Natural killer cell (primary cell): ENCODE measurements around the gene ERCC8. TPM values are rescaled to one million over a fixed set of nuclear protein-coding genes. Genes with fewer than 3 reads are reported as not detected.

Experiments used
- ATAC-seq, 3 donors: fragments of 150-1000 bp in 2 of 3; fragments of 200-7000 bp in 1 of 3; cut with Tn5 transposase; 1 replicate in 1 of 3; 2 replicates in 2 of 3; pipeline ENCODE4 v1.10.0; 2021; ENCODE audit warnings: mild to moderate bottlenecking in 2 of 3, moderate library complexity in 2 of 3
- DNase-seq, 2 donors: peaks; one replicate each; pipeline versions ENCODE4 v3.0.0 to v3.0.0-alpha.2; 2013 to 2021; ENCODE audit warnings: mixed read lengths in 1 of 2
- H3K27ac ChIP-seq: one replicate; pipeline ENCODE4 v1.5.1; 2013; ENCODE audit warnings: mild to moderate bottlenecking, low read length
- H3K27me3 ChIP-seq: one replicate; pipeline ENCODE4 v1.6.1; 2013; ENCODE audit warnings: low read length; ENCODE audit not compliant: control insufficient read depth, insufficient read depth
- H3K36me3 ChIP-seq: one replicate; pipeline ENCODE4 v1.6.1; 2013; ENCODE audit warnings: low read length; ENCODE audit not compliant: control insufficient read depth, insufficient read depth
- H3K4me1 ChIP-seq: one replicate; pipeline ENCODE4 v1.6.1; 2013; ENCODE audit warnings: low read length; ENCODE audit not compliant: control insufficient read depth, insufficient read depth
- H3K4me3 ChIP-seq: one replicate; pipeline ENCODE4 v1.5.1; 2013; ENCODE audit warnings: low read length
- H3K9me3 ChIP-seq: one replicate; pipeline ENCODE4 v1.6.1; 2013; ENCODE audit warnings: low read length; ENCODE audit not compliant: control insufficient read depth, insufficient read depth
- H3K27ac Mint-ChIP-seq, 2 donors: one replicate each; pipeline ENCODE4 v1.8.0; 2022; ENCODE audit warnings: mild to moderate bottlenecking in 2 of 2, mixed read lengths in 2 of 2, moderate library complexity in 1 of 2
- H3K27me3 Mint-ChIP-seq, 2 donors: one replicate each; pipeline ENCODE4 v1.8.0; 2022; ENCODE audit warnings: low read depth in 2 of 2, mixed read lengths in 2 of 2
- H3K36me3 Mint-ChIP-seq: one replicate; pipeline ENCODE4 v1.8.0; 2022; ENCODE audit warnings: mixed read lengths
- H3K4me1 Mint-ChIP-seq, 2 donors: one replicate each; pipeline ENCODE4 v1.8.0; 2022; ENCODE audit warnings: mixed read lengths in 2 of 2
- H3K4me3 Mint-ChIP-seq: one replicate; pipeline ENCODE4 v1.8.0; 2022; ENCODE audit warnings: mild to moderate bottlenecking, moderate library complexity, mixed read lengths
- H3K9me3 Mint-ChIP-seq, 2 donors: one replicate each; pipeline ENCODE4 v1.8.0; 2022; ENCODE audit warnings: mixed read lengths in 2 of 2
- CTCF ChIP-seq: fragments of 200-600 bp; IDR thresholded peaks from one replicate; pipeline ENCODE4 v1.8.0; 2022; ENCODE audit warnings: antibody characterized with exemption
- WGBS: methylation state at CpG from one replicate; pipeline ENCODE4 v1.1.7; 2013; ENCODE audit warnings: missing lambda C conversion rate; ENCODE audit not compliant: insufficient coverage; 5-methylcytosine and 5-hydroxymethylcytosine counted together
- intact Hi-C: fragments of 100-400 bp; cut with micrococcal nuclease; formaldehyde crosslinking; loops from one replicate; pipeline ENCODE4 v1.14.2; 2022
- total RNA-seq, 4 donors: library from RNA; stranded (reverse); fragments of 120-200 nt in 1 of 4; gene quantifications; one replicate each; pipeline versions ENCODE4 v1.2.3 to v1.2.4, GENCODE V29; 2013 to 2022

Gene ERCC8
- total RNA-seq, 3 donors from 2014 or later (not counting 1 experiment from before 2014, with no cell fraction given), result 4.8 to 9.1 (median 5.5) TPM

- no peak overlapping the region for H3K4me3 Mint-ChIP-seq
- H3K4me1 Mint-ChIP-seq, result no peaks in the 10 kb centered on the region
- H3K36me3 ChIP-seq, result no peaks in the 10 kb centered on the region
- no peaks in the 10 kb centered on the region for H3K9me3 Mint-ChIP-seq
- DNase-seq (no peak), ATAC-seq (no peak)
- H3K36me3 Mint-ChIP-seq, result no peaks in the 10 kb centered on the region
- H3K27ac Mint-ChIP-seq, result no peak overlapping the region
- no peak for TF ChIP-seq CTCF
- H3K27me3 Mint-ChIP-seq, result no peaks in the 10 kb centered on the region
- no peak overlapping the region for H3K27ac ChIP-seq
- H3K4me3 ChIP-seq, result no peak overlapping the region
- intact Hi-C loops, result no loop called here
- no peaks in the 10 kb centered on the region for H3K4me1 ChIP-seq
- H3K9me3 ChIP-seq, result no peaks in the 10 kb centered on the region
- WGBS, result 67% methylated on average over 2 of the region's 2 CpGs
- no peaks in the 10 kb centered on the region for H3K27me3 ChIP-seq
Observed at GRCh38 chr5:60852317-60852716, 92.6 kb downstream of the ERCC8 start.

GRCh38 chr5:60851626-60852025, 93.2 kb downstream of the ERCC8 start:
- DNase-seq (no peak), ATAC-seq (no peak)
- Histone ChIP-seq H3K36me3 (no peaks in the 10 kb centered on the region), H3K4me1 (no peaks in the 10 kb centered on the region), H3K27ac (no peak overlapping the region), H3K27me3 (peaks cover under 1% of the 10 kb centered on the region), H3K4me3 (no peak overlapping the region), H3K9me3 (no peaks in the 10 kb centered on the region)
- no peak overlapping the region for H3K4me3 Mint-ChIP-seq
- intact Hi-C loops, result no loop called here
- no peak overlapping the region for H3K27ac Mint-ChIP-seq
- no peak for TF ChIP-seq CTCF
- peaks cover 1 to 5% of the 10 kb centered on the region in 2 donors for H3K27me3 Mint-ChIP-seq
- no peaks in the 10 kb centered on the region for H3K36me3 Mint-ChIP-seq
- no peaks in the 10 kb centered on the region for H3K9me3 Mint-ChIP-seq
- no peaks in the 10 kb centered on the region for H3K4me1 Mint-ChIP-seq

- H3K36me3 Mint-ChIP-seq, result no peaks in the 10 kb centered on the region
- peaks cover 0 to 3% of the 10 kb centered on the region in 2 donors for H3K4me1 Mint-ChIP-seq
- H3K27me3 Mint-ChIP-seq, result peaks cover 34 to 49% of the 10 kb centered on the region in 2 donors
- no peak overlapping the region for H3K27ac Mint-ChIP-seq
- H3K4me3 Mint-ChIP-seq, result no peak overlapping the region
- no peak overlapping the region for H3K27ac ChIP-seq
- H3K4me1 ChIP-seq, result peaks cover 6% of the 10 kb centered on the region
- no peak overlapping the region for H3K4me3 ChIP-seq
- no peaks in the 10 kb centered on the region for H3K36me3 ChIP-seq
- H3K9me3 Mint-ChIP-seq, result no peaks in the 10 kb centered on the region
- no peak for ATAC-seq
- WGBS, result 100% methylated on average over 1 of the region's 1 CpG
- intact Hi-C loops, result no loop called here
- peaks cover 9% of the 10 kb centered on the region for H3K27me3 ChIP-seq
- no peak for DNase-seq
- H3K9me3 ChIP-seq, result no peaks in the 10 kb centered on the region
- no peak for TF ChIP-seq CTCF
Observed at GRCh38 chr5:60846298-60846697, 98.6 kb downstream of the ERCC8 start.
